ENCODE results near the gene SSR4.
"Not testable (repeated sequence)": the region's sequence is repeated elsewhere in the genome, so short reads cannot be mapped to it uniquely, and the experiment has no call there.

Gene SSR4

GRCh38 chrX:153794018-153794896 lies at the start of gene SSR4, which contains the start of gene IDH3G:
SSR4 (plus strand) TSS chrX:153794668; CDS start chrX:153794688, 20 bp downstream.
IDH3G (minus strand) TSS chrX:153794375; CDS start chrX:153794326, 49 bp downstream.
- Histone ChIP-seq H3K4me1 (ENCODE audit: control insufficient read depth, insufficient read depth, low read length) (no peaks in the 10 kb centered on the region), H3K9me3 (ENCODE audit: control insufficient read depth, insufficient read depth, low read length) (peaks cover 38% of the 10 kb centered on the region), H3K27ac (ENCODE audit: low read depth, low read length) (peak within 1 kb of the TSS; percentile 90), H3K9ac (ENCODE audit: low read depth, low read length) (peak within 1 kb of the TSS; percentile 96), H3K4me3 (ENCODE audit: low read depth, low read length) (peak within 1 kb of the TSS; percentile 95), H3K27me3 (ENCODE audit: control insufficient read depth, insufficient read depth, low read length) (no peaks in the 10 kb centered on the region), H3K36me3 (ENCODE audit: control insufficient read depth, insufficient read depth, low read length) (peaks cover 33% of the 10 kb centered on the region)

- Histone ChIP-seq H3K4me3 (ENCODE audit: low read depth, low read length) (peak overlapping the region; percentile 35; the same call in 1 of the 2 replicates), H3K9me3 (ENCODE audit: control insufficient read depth, insufficient read depth, low read length) (peaks cover 11% of the 10 kb centered on the region)
- H3K9ac ChIP-seq (ENCODE audit: low read depth, low read length); H3K27ac ChIP-seq (ENCODE audit: low read depth, low read length); H3K4me1 ChIP-seq (ENCODE audit: control insufficient read depth, insufficient read depth, low read length); H3K27me3 ChIP-seq (ENCODE audit: control insufficient read depth, insufficient read depth, low read length); H3K36me3 ChIP-seq (ENCODE audit: control insufficient read depth, insufficient read depth, low read length): not testable (repeated sequence)
Observed at GRCh38 chrX:153745067-153745433, 49.4 kb upstream of the SSR4 start.

- peaks cover 8% of the 10 kb centered on the region; the same call in 1 of the 2 replicates for H3K9me3 ChIP-seq (ENCODE audit: control insufficient read depth, insufficient read depth, low read length)
- H3K27ac ChIP-seq (ENCODE audit: low read depth, low read length), result no peak overlapping the region
- H3K9ac ChIP-seq (ENCODE audit: low read depth, low read length), result no peak overlapping the region
Observed at GRCh38 chrX:153746359-153746758, 48.1 kb upstream of the SSR4 start.

GRCh38 chrX:153746991-153747390 lies 47.5 kb upstream of the SSR4 start:
- peaks cover 11% of the 10 kb centered on the region; the same call in 1 of the 2 replicates for H3K9me3 ChIP-seq (ENCODE audit: control insufficient read depth, insufficient read depth, low read length)
- not testable (repeated sequence) for H3K4me3 ChIP-seq (ENCODE audit: low read depth, low read length); H3K27ac ChIP-seq (ENCODE audit: low read depth, low read length); H3K9ac ChIP-seq (ENCODE audit: low read depth, low read length); H3K4me1 ChIP-seq (ENCODE audit: control insufficient read depth, insufficient read depth, low read length); H3K36me3 ChIP-seq (ENCODE audit: control insufficient read depth, insufficient read depth, low read length); H3K27me3 ChIP-seq (ENCODE audit: control insufficient read depth, insufficient read depth, low read length)

More at GRCh38 chrX:153746359-153746758, 48.1 kb upstream of the SSR4 start:
- Histone ChIP-seq H3K27me3 (ENCODE audit: control insufficient read depth, insufficient read depth, low read length) (no peaks in the 10 kb centered on the region), H3K36me3 (ENCODE audit: control insufficient read depth, insufficient read depth, low read length) (no peaks in the 10 kb centered on the region), H3K4me1 (ENCODE audit: control insufficient read depth, insufficient read depth, low read length) (no peaks in the 10 kb centered on the region), H3K4me3 (ENCODE audit: low read depth, low read length) (no peak overlapping the region)

GRCh38 chrX:153749017-153749416 lies 45.5 kb upstream of the SSR4 start:
- H3K36me3 ChIP-seq (ENCODE audit: control insufficient read depth, insufficient read depth, low read length); H3K4me3 ChIP-seq (ENCODE audit: low read depth, low read length); H3K27me3 ChIP-seq (ENCODE audit: control insufficient read depth, insufficient read depth, low read length); H3K9ac ChIP-seq (ENCODE audit: low read depth, low read length); H3K27ac ChIP-seq (ENCODE audit: low read depth, low read length); H3K4me1 ChIP-seq (ENCODE audit: control insufficient read depth, insufficient read depth, low read length): not testable (repeated sequence)
- H3K9me3 ChIP-seq (ENCODE audit: control insufficient read depth, insufficient read depth, low read length), result peaks cover 18% of the 10 kb centered on the region; the same call in 1 of the 2 replicates

GRCh38 chrX:153750127-153750774 lies 44.2 kb upstream of the SSR4 start:
- H3K4me1 ChIP-seq (ENCODE audit: control insufficient read depth, insufficient read depth, low read length), result no peaks in the 10 kb centered on the region
- H3K36me3 ChIP-seq (ENCODE audit: control insufficient read depth, insufficient read depth, low read length), result no peaks in the 10 kb centered on the region
- H3K27me3 ChIP-seq (ENCODE audit: control insufficient read depth, insufficient read depth, low read length), result no peaks in the 10 kb centered on the region
- peaks cover 18% of the 10 kb centered on the region; the same call in 1 of the 2 replicates for H3K9me3 ChIP-seq (ENCODE audit: control insufficient read depth, insufficient read depth, low read length)
- no peak overlapping the region for H3K9ac ChIP-seq (ENCODE audit: low read depth, low read length)
- H3K4me3 ChIP-seq (ENCODE audit: low read depth, low read length), result no peak overlapping the region
- no peak overlapping the region for H3K27ac ChIP-seq (ENCODE audit: low read depth, low read length)

- H3K4me3 ChIP-seq (ENCODE audit: low read depth, low read length), result no peak overlapping the region
- no peak overlapping the region for H3K9ac ChIP-seq (ENCODE audit: low read depth, low read length)
- H3K36me3 ChIP-seq (ENCODE audit: control insufficient read depth, insufficient read depth, low read length), result no peaks in the 10 kb centered on the region
- no peaks in the 10 kb centered on the region for H3K4me1 ChIP-seq (ENCODE audit: control insufficient read depth, insufficient read depth, low read length)
- no peaks in the 10 kb centered on the region for H3K27me3 ChIP-seq (ENCODE audit: control insufficient read depth, insufficient read depth, low read length)
- no peak overlapping the region for H3K27ac ChIP-seq (ENCODE audit: low read depth, low read length)
- H3K9me3 ChIP-seq (ENCODE audit: control insufficient read depth, insufficient read depth, low read length), result peaks cover 37% of the 10 kb centered on the region
Observed at GRCh38 chrX:153755136-153755535, 39.3 kb upstream of the SSR4 start.

- H3K27me3 ChIP-seq (ENCODE audit: control insufficient read depth, insufficient read depth, low read length), result no peaks in the 10 kb centered on the region
- no peak overlapping the region for H3K9ac ChIP-seq (ENCODE audit: low read depth, low read length)
- H3K4me1 ChIP-seq (ENCODE audit: control insufficient read depth, insufficient read depth, low read length), result no peaks in the 10 kb centered on the region
- no peaks in the 10 kb centered on the region for H3K36me3 ChIP-seq (ENCODE audit: control insufficient read depth, insufficient read depth, low read length)
- H3K9me3 ChIP-seq (ENCODE audit: control insufficient read depth, insufficient read depth, low read length), result peaks cover 26% of the 10 kb centered on the region
- no peak overlapping the region for H3K4me3 ChIP-seq (ENCODE audit: low read depth, low read length)
- no peak overlapping the region for H3K27ac ChIP-seq (ENCODE audit: low read depth, low read length)
Observed at GRCh38 chrX:153761863-153762262, 32.6 kb upstream of the SSR4 start.

GRCh38 chrX:153762626-153763173 lies 31.8 kb upstream of the SSR4 start:
- no peaks in the 10 kb centered on the region for H3K27me3 ChIP-seq (ENCODE audit: control insufficient read depth, insufficient read depth, low read length)
- H3K4me3 ChIP-seq (ENCODE audit: low read depth, low read length), result no peak overlapping the region
- H3K9ac ChIP-seq (ENCODE audit: low read depth, low read length), result no peak overlapping the region
- no peaks in the 10 kb centered on the region for H3K4me1 ChIP-seq (ENCODE audit: control insufficient read depth, insufficient read depth, low read length)
- no peak overlapping the region for H3K27ac ChIP-seq (ENCODE audit: low read depth, low read length)
- H3K36me3 ChIP-seq (ENCODE audit: control insufficient read depth, insufficient read depth, low read length), result no peaks in the 10 kb centered on the region
- H3K9me3 ChIP-seq (ENCODE audit: control insufficient read depth, insufficient read depth, low read length), result peaks cover 20% of the 10 kb centered on the region

- H3K27ac ChIP-seq (ENCODE audit: low read depth, low read length), result no peak overlapping the region
- no peaks in the 10 kb centered on the region for H3K36me3 ChIP-seq (ENCODE audit: control insufficient read depth, insufficient read depth, low read length)
- H3K4me1 ChIP-seq (ENCODE audit: control insufficient read depth, insufficient read depth, low read length), result no peaks in the 10 kb centered on the region
- H3K9ac ChIP-seq (ENCODE audit: low read depth, low read length), result no peak overlapping the region
- H3K27me3 ChIP-seq (ENCODE audit: control insufficient read depth, insufficient read depth, low read length), result no peaks in the 10 kb centered on the region
- peaks cover 18% of the 10 kb centered on the region; the same call in 1 of the 2 replicates for H3K9me3 ChIP-seq (ENCODE audit: control insufficient read depth, insufficient read depth, low read length)
- no peak overlapping the region for H3K4me3 ChIP-seq (ENCODE audit: low read depth, low read length)
Observed at GRCh38 chrX:153763298-153763932, 31.1 kb upstream of the SSR4 start.
